GM12892 (cell line): Measurements from ENCODE around the gene OR9Q1.

Experiments
- POLR2A ChIP-seq: IDR thresholded peaks from 2 replicates; pipeline ENCODE4 v1.6.1; 2011; ENCODE audit warnings: low read depth, low read length, control low read depth
- TAF1 ChIP-seq: IDR thresholded peaks from 2 replicates; pipeline ENCODE4 v1.6.1; 2011; ENCODE audit warnings: low read depth, mild to moderate bottlenecking, control low read depth, low read length, borderline replicate concordance

GRCh38 chr11:58057481-58057880 is 33.8 kb downstream of the OR9Q1 start:
- TF ChIP-seq TAF1 (no peak), POLR2A (no peak)
